GM23338 (cell line): Measurements from ENCODE around the gene COG7. TPM values are rescaled to one million over a fixed set of nuclear protein-coding genes. Genes with fewer than 3 reads are reported as not detected.
"Not testable (repeated sequence)": the region's sequence is repeated elsewhere in the genome, so short reads cannot be mapped to it uniquely, and the experiment has no call there.

Experiments used
- ATAC-seq: fragments of 200-7000 bp; cut with Tn5 transposase; 3 replicates; pipeline ENCODE4 v1.9.1; 2020
- DNase-seq: peaks from one replicate; pipeline ENCODE4 v3.0.0-alpha.2; 2015; ENCODE audit warnings: low spot score
- H2AFZ ChIP-seq: fragments of 200-600 bp; sonication (generic); 2 replicates; pipeline ENCODE4 v1.8.0; 2016; ENCODE audit warnings: antibody characterized with exemption, mild to moderate bottlenecking, moderate library complexity
- H3F3A ChIP-seq: fragments of 200-600 bp; sonication (generic); replicated peaks from 2 replicates; pipeline ENCODE4 v1.8.0; 2017; ENCODE audit warnings: antibody characterized with exemption, mixed run types, low read depth
- H3K27ac ChIP-seq: fragments of 200-600 bp; sonication (generic); 2 replicates; pipeline ENCODE4 v1.6.1; 2016; ENCODE audit warnings: low read depth
- H3K27me3 ChIP-seq: fragments of 200-600 bp; sonication (generic); 2 replicates; pipeline ENCODE4 v1.8.0; 2016; ENCODE audit warnings: mild to moderate bottlenecking, mixed run types, moderate library complexity; ENCODE audit not compliant: insufficient read depth
- H3K36me3 ChIP-seq: fragments of 200-600 bp; sonication (generic); 2 replicates; pipeline ENCODE4 v1.8.0; 2016; ENCODE audit warnings: mild to moderate bottlenecking; ENCODE audit not compliant: insufficient read depth
- H3K4me1 ChIP-seq: fragments of 200-600 bp; sonication (generic); 2 replicates; pipeline ENCODE4 v1.8.0; 2016; ENCODE audit warnings: mild to moderate bottlenecking, moderate library complexity; ENCODE audit not compliant: insufficient read depth
- H3K4me2 ChIP-seq: fragments of 200-600 bp; sonication (generic); 2 replicates; pipeline ENCODE4 v1.7.1; 2017; ENCODE audit warnings: mixed run types
- H3K4me3 ChIP-seq: fragments of 200-600 bp; sonication (generic); 2 replicates; pipeline ENCODE4 v1.6.1; 2016; ENCODE audit warnings: mixed run types
- H3K79me2 ChIP-seq: fragments of 200-600 bp; sonication (generic); replicated peaks from 2 replicates; pipeline ENCODE4 v1.8.0; 2017; ENCODE audit warnings: mild to moderate bottlenecking; ENCODE audit not compliant: insufficient read depth
- H3K9me2 ChIP-seq: fragments of 200-600 bp; sonication (generic); 2 replicates; pipeline ENCODE4 v1.8.0; 2017; ENCODE audit not compliant: insufficient read depth
- H4K20me1 ChIP-seq: fragments of 200-600 bp; sonication (generic); replicated peaks from 2 replicates; pipeline ENCODE4 v1.8.0; 2017; ENCODE audit warnings: mild to moderate bottlenecking; ENCODE audit not compliant: insufficient read depth
- H3K27ac Mint-ChIP-seq: 2 replicates; pipeline ENCODE4 v1.8.0; 2020; ENCODE audit warnings: inconsistent platforms, mild to moderate bottlenecking, moderate library complexity, mixed read lengths
- H3K27me3 Mint-ChIP-seq: 3 replicates; pipeline ENCODE4 v1.8.0; 2022; ENCODE audit warnings: low read depth, mild to moderate bottlenecking, moderate library complexity, mixed read lengths, inconsistent platforms; ENCODE audit not compliant: insufficient read depth, poor library complexity
- H3K36me3 Mint-ChIP-seq: 3 replicates; pipeline ENCODE4 v1.8.0; 2021; ENCODE audit warnings: low read depth, mild to moderate bottlenecking, inconsistent platforms, moderate library complexity, mixed read lengths
- H3K4me1 Mint-ChIP-seq: 3 replicates; pipeline ENCODE4 v1.8.0; 2020; ENCODE audit warnings: mild to moderate bottlenecking, inconsistent platforms, mixed read lengths
- H3K4me3 Mint-ChIP-seq: 3 replicates; pipeline ENCODE4 v1.8.0; 2021; ENCODE audit warnings: moderate library complexity, mild to moderate bottlenecking, inconsistent platforms, mixed read lengths
- H3K9me3 Mint-ChIP-seq: 3 replicates; pipeline ENCODE4 v1.8.0; 2020; ENCODE audit warnings: moderate library complexity, mild to moderate bottlenecking, inconsistent platforms, mixed read lengths
- CREB1 ChIP-seq: fragments of 250-450 bp; sonication (Bioruptor Pico); IDR thresholded peaks from 2 replicates; pipeline ENCODE4 v1.5.0; 2020; ENCODE audit warnings: low read depth, mild to moderate bottlenecking, moderate library complexity
- CTCF ChIP-seq, 2 experiments: fragments of 200-600 bp in 1 of 2; sonication (generic) in 1 of 2; conservative IDR thresholded peaks; 2 replicates each; pipeline versions ENCODE4 v1.5.1 to v1.6.1; 2016 to 2017; ENCODE audit warnings: antibody characterized with exemption in 2 of 2, low read depth in 2 of 2, mild to moderate bottlenecking in 2 of 2, moderate library complexity in 1 of 2
- ETS1 ChIP-seq: IDR thresholded peaks from 2 replicates; pipeline ENCODE4 v1.6.1; 2016; ENCODE audit warnings: antibody characterized with exemption
- EZH2 ChIP-seq: fragments of 200-600 bp; sonication (generic); IDR thresholded peaks from one replicate; pipeline ENCODE4 v1.8.0; 2017; ENCODE audit warnings: antibody characterized with exemption, mild to moderate bottlenecking, low read depth; ENCODE audit not compliant: unreplicated experiment
- JUNB ChIP-seq: IDR thresholded peaks from one replicate; pipeline ENCODE4 v1.6.1; 2016; ENCODE audit warnings: antibody characterized with exemption; ENCODE audit not compliant: unreplicated experiment
- NANOG ChIP-seq: IDR thresholded peaks from 2 replicates; pipeline ENCODE4 v1.6.1; 2016; ENCODE audit warnings: antibody characterized with exemption, borderline replicate concordance
- POLR2AphosphoS5 ChIP-seq: IDR thresholded peaks from 2 replicates; pipeline ENCODE4 v1.6.1; 2016; ENCODE audit warnings: antibody characterized with exemption, low read depth
- REST ChIP-seq: IDR thresholded peaks from one replicate; pipeline ENCODE4 v1.6.1; 2018; ENCODE audit warnings: antibody characterized with exemption; ENCODE audit not compliant: unreplicated experiment
- STAT1 ChIP-seq: IDR thresholded peaks from one replicate; pipeline ENCODE4 v1.6.1; 2016; ENCODE audit warnings: antibody characterized with exemption; ENCODE audit not compliant: unreplicated experiment
- polyA plus RNA-seq: library from polyadenylated mRNA; unstranded; fragments of >200 nt; fragmentation: Nextera tagmentation; extraction: Ambion mirVana; gene quantifications from 2 replicates; pipeline ENCODE4 v1.2.1, GENCODE V29; 2016
- total RNA-seq: library from RNA; depleted of rRNA; stranded (reverse); fragments of >200 nt; shearing (Covaris generic); gene quantifications from 2 replicates; pipeline ENCODE4 v1.2.3, GENCODE V29; 2014

COG7 gene
- total and polyA plus RNA-seq, 2 experiments from 2014 or later = 9.2 to 20.0 TPM

- TF ChIP-seq CREB1 (no peak), STAT1 (no peak), JUNB (no peak), EZH2 (no peak), REST (no peak), CTCF (conservative IDR thresholded peaks at IDR 0.05; ENCODE audit: low read depth in 2 of 2) (no peak)
- DNase-seq (no peak), ATAC-seq (no peak)
- Histone ChIP-seq H2AFZ (no peak overlapping the region), H4K20me1 (no peaks in the 10 kb centered on the region), H3K36me3 (no peaks in the 10 kb centered on the region), H3K27me3 (no peaks in the 10 kb centered on the region), H3F3A (no peaks in the 10 kb centered on the region), H3K4me2 (no peak overlapping the region), H3K27ac (no peak overlapping the region), H3K79me2 (no peaks in the 10 kb centered on the region), H3K4me1 (peaks cover 12% of the 10 kb centered on the region; the same call in 1 of the 2 replicates), H3K4me3 (no peak overlapping the region), H3K9me2 (no peaks in the 10 kb centered on the region)
- Mint-ChIP-seq H3K27me3 (peaks cover 9% of the 10 kb centered on the region), H3K36me3 (no peaks in the 10 kb centered on the region; the same call in 2 of the 3 replicates), H3K4me1 (peaks cover 9% of the 10 kb centered on the region), H3K4me3 (no peak overlapping the region), H3K27ac (no peak overlapping the region), H3K9me3 (no peaks in the 10 kb centered on the region)
Measured at GRCh38 chr16:23367988-23368387, 85.0 kb downstream of the COG7 start.

GRCh38 chr16:23367564-23367963 lies 85.4 kb downstream of the COG7 start:
- TF ChIP-seq REST = no peak
- TF ChIP-seq STAT1 = no peak
- TF ChIP-seq ETS1 = no peak
- TF ChIP-seq NANOG = no peak
- TF ChIP-seq EZH2 = no peak
- no peak for TF ChIP-seq POLR2AphosphoS5
- no peak overlapping the region for H3K4me3 ChIP-seq
- no peak overlapping the region for H3K4me2 ChIP-seq
- no peak overlapping the region for H3K27ac ChIP-seq
- no peaks in the 10 kb centered on the region; the same call in 2 of the 3 replicates for H3K36me3 Mint-ChIP-seq
- H3K27me3 Mint-ChIP-seq = peaks cover 9% of the 10 kb centered on the region
- no peaks in the 10 kb centered on the region for H4K20me1 ChIP-seq
- H3K4me1 ChIP-seq = peaks cover 12% of the 10 kb centered on the region; the same call in 1 of the 2 replicates
- H3K27me3 ChIP-seq = no peaks in the 10 kb centered on the region
- ATAC-seq = no peak
- H3K79me2 ChIP-seq = no peaks in the 10 kb centered on the region
- H3K4me3 Mint-ChIP-seq = no peak overlapping the region
- H2AFZ ChIP-seq = no peak overlapping the region
- H3K4me1 Mint-ChIP-seq = peaks cover 9% of the 10 kb centered on the region
- no peaks in the 10 kb centered on the region for H3K9me2 ChIP-seq
- H3K27ac Mint-ChIP-seq = no peak overlapping the region
- no peak for DNase-seq
- no peaks in the 10 kb centered on the region for H3K36me3 ChIP-seq
- H3K9me3 Mint-ChIP-seq = no peaks in the 10 kb centered on the region
- H3F3A ChIP-seq = no peaks in the 10 kb centered on the region

- H3K27ac ChIP-seq, ATAC-seq, H3K9me3 Mint-ChIP-seq, H4K20me1 ChIP-seq, DNase-seq, H3K4me1 Mint-ChIP-seq, H3K4me3 Mint-ChIP-seq, H3K27ac Mint-ChIP-seq, H3K9me2 ChIP-seq, H3K36me3 Mint-ChIP-seq, H2AFZ ChIP-seq, H3K4me2 ChIP-seq, H3K4me3 ChIP-seq, H3K79me2 ChIP-seq, H3K27me3 ChIP-seq, H3K36me3 ChIP-seq, H3F3A ChIP-seq, H3K27me3 Mint-ChIP-seq: not testable (repeated sequence)
- H3K4me1 ChIP-seq = peaks cover 12% of the 10 kb centered on the region; the same call in 1 of the 2 replicates
Measured at GRCh38 chr16:23366341-23366740, 86.6 kb downstream of the COG7 start.
